HG02763 (cell line): ENCODE measurements around the gene PCSK1N.

Source experiments
- ATAC-seq: cut with Tn5 transposase; IDR thresholded peaks from one replicate; pipeline ENCODE4 v1.9.1; 2021; ENCODE audit warnings: mild to moderate bottlenecking, moderate library complexity; ENCODE audit not compliant: unreplicated experiment

Gene PCSK1N

GRCh38 chrX:48791063-48791820, 44.2 kb downstream of the PCSK1N start:
- ATAC-seq: no peak

- no peak for ATAC-seq
These were observed 44.9 kb downstream of the PCSK1N start for GRCh38 chrX:48790477-48790876.

- ATAC-seq: no peak
These were observed 45.8 kb downstream of the PCSK1N start for GRCh38 chrX:48789366-48790220.

DNA sequence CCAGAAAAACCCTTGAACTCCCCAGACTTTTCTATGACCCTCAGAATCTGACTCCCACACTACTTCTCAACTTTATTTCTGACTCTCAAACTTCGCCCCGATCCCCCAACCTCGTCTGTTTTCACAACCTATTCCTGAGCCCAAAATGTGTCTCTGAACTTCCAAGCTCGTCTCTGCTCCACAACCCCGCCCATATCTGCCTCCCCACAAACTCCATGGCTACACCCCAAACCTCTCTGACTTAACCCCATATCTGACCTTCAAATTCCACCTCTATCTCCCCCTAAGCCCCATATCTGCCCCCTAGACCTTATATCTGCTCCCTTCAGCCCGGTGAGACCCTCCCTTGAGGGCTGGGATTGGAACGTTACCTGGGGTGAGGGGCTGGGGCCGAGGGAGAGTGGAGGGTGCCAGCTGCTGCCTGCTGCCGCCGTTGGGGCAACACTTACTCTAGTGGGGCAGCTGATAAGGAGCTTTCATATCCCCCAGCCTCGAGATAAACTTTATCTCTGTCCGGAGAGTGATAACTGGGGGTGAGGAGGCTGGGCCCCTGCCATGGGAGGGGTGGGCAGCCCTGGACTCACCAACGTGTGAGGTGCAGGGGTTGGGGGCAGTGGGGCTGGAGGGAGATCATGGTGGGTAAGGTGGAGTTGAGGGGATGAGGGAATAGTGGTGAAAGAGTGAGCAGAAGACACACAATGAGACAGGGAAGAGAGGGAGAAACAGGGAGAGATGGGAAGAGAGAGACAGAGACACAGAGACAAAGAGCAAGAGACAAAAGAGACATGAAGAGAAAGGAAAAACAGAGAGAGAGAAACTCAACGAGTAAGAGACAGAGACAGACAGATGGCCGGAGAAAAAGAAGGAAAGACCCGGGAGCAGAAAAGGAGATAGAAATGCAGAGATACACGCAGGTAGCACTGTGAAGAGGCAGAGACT, 47.6 kb downstream of the PCSK1N start:
- no peak for ATAC-seq

DNA sequence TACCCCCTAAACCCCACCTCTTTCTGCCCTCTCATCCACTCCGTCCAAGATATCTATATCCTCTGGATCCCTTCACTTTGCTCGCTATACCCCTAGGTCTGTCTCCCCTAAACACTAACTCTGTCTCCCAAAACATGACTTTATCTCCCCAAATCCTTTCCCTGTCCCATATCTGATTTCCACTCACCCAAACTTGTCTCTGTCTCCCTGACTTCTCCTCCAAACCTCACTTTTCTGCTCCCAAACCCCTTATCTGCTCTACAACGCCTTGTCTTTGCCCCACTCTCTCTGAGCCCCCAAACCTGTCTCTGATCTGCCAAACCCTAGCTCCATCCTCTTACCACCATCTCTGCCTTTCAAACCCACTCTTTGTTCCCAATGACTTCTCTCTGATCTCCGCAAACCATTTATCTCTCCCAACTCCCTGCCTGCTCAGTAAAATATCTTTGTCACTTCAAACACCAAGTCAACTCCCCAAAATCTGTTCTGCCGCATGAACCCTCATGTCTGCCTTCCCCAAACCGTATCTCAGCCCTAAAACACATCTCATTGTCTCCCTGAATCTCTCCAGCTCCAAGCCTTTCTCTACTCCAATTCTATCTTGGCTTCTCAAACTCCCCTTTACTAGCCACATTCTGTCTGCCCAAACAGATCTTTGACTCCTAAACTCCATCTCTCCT, 48.4 kb downstream of the PCSK1N start:
- no peak for ATAC-seq

DNA sequence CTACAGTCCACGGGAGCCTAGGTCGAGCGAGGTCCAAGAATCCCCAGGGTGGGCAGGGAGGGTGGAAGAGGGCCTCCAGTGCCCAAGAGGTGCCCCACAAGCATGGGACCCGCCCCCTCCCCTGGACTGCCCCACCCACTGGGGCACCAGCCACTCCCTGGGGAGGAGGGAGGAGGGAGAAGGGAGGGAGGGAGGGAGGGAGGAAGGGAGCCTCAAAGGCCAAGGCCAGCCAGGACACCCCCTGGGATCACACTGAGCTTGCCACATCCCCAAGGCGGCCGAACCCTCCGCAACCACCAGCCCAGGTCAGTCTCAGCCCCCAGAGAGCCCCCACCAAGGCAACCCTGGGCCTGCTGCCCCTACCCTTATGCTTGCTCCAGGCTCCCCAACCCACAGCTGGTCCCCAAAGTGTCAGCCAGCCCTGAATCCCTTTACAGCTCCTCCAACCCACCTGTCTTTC, 49.0 kb downstream of the PCSK1N start, which contains the start of gene GATA1:
Gene GATA1 (plus strand): TSS at position 250 of the 460 bp plus-strand sequence. CDS start 4,520 bp downstream, outside the sequence.
- ATAC-seq: no peak

GRCh38 chrX:48785540-48786214, 49.7 kb downstream of the PCSK1N start:
- no peak for ATAC-seq

GRCh38 chrX:48785186-48785539, 50.2 kb downstream of the PCSK1N start:
- ATAC-seq: no peak

- no peak for ATAC-seq
These were observed 50.7 kb downstream of the PCSK1N start for GRCh38 chrX:48784726-48785125.

DNA sequence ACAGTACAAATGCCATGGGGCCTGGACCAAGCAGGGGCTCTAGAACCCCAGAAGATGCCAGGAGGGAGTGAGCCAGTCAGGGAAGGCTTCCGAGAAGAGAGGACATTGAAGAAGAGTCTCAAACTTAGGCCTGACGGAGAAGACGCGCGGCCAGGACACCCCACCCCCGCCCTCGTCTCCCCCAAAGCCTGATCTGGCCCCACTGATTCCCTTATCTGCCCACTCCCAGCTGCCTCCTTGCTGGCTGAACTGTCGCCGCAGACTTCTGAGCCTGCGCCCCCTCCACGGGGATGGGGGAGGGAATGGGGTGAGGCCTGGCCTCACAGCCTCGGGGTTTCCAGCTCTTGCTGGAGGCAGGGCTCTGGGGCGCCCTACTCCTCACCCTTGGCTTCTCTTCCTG, 52.6 kb downstream of the PCSK1N start:
- ATAC-seq: no peak

DNA sequence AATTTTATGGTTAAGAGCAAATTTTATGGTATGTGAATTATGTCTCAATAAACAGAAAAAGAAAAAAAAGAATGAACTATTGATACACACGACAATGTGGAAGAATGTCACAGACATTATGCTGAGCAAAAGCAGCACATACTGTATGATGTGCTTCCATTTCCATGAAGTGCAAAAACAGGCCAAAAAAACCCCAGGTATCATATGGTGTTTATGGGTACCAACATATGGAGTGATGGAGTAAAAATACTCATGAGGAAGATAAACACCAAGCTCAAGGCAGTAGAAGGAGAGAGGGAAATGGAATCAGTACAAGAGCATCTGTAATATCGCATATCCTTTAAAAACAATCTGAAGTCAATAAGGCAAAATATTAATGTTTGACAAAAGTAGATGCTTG, 53.2 kb downstream of the PCSK1N start:
- ATAC-seq: no peak

GRCh38 chrX:48781705-48782104, 53.7 kb downstream of the PCSK1N start:
- ATAC-seq: no peak
